Body of pancreas (tissue), 4 donors: ENCODE data around the gene DPPA4. TPM values are rescaled to one million over a fixed set of nuclear protein-coding genes. Genes with fewer than 3 reads are reported as not detected.

Experiments used
- ATAC-seq: fragments of 150-250 bp; one replicate; pipeline ENCODE4 v1.9.1; 2016
- DNase-seq, 4 donors: peaks; one replicate each; pipeline ENCODE4 v3.0.0-alpha.2; 2019
- H3K27ac ChIP-seq, 4 donors: fragments of 200-600 bp; sonication (generic); 1 replicate in 3 of 4; 2 replicates in 1 of 4; pipeline versions ENCODE4 v1.5.1 to v1.6.1; 2016 to 2019; ENCODE audit warnings: mild to moderate bottlenecking in 1 of 4, mixed read lengths in 1 of 4, moderate library complexity in 1 of 4
- H3K27me3 ChIP-seq, 2 donors: fragments of 200-600 bp; sonication (generic); one replicate each; pipeline ENCODE4 v1.6.0; 2016; ENCODE audit warnings: mild to moderate bottlenecking in 1 of 2
- H3K36me3 ChIP-seq, 2 donors: fragments of 200-600 bp; sonication (generic); replicated peaks in 1 of 2; 2 replicates each; pipeline ENCODE4 v1.5.1; 2016; ENCODE audit warnings: low read depth in 2 of 2; ENCODE audit not compliant: insufficient read depth in 1 of 2
- H3K4me1 ChIP-seq: fragments of 200-600 bp; sonication (generic); one replicate; pipeline ENCODE4 v1.6.0; 2016
- H3K4me3 ChIP-seq, 2 donors: fragments of 200-600 bp; sonication (generic); 1 replicate in 1 of 2; 2 replicates in 1 of 2; pipeline ENCODE4 v1.5.1; 2016 to 2019
- H3K9me3 ChIP-seq, 3 donors: fragments of 200-600 bp; sonication (generic); 1 replicate in 2 of 3; 2 replicates in 1 of 3; pipeline ENCODE4 v1.5.1; 2016
- POLR2A ChIP-seq, 3 donors: fragments of 450-650 bp; IDR thresholded peaks; one replicate each; pipeline ENCODE4 v1.6.1; 2016; ENCODE audit warnings: antibody characterized with exemption in 3 of 3, mild to moderate bottlenecking in 2 of 3
- WGBS, 2 donors: methylation state at CpG; one replicate each; pipeline ENCODE4 v1.1.5; 2017; 5-methylcytosine and 5-hydroxymethylcytosine counted together
- intact Hi-C: fragments of 100-400 bp; cut with DNase I; formaldehyde crosslinking; loops from one replicate; pipeline ENCODE4 v1.15.1; 2023
- small RNA-seq: library from RNA; depleted of rRNA; stranded (forward); fragments of <200 nt; gene quantifications from one replicate; pipeline ENCODE3, GENCODE V24; 2016
- total RNA-seq, 2 donors: library from RNA; depleted of rRNA; stranded (reverse); fragments of >200 nt; gene quantifications; one replicate each; pipeline ENCODE4 v1.1.0, GENCODE V29; 2016
- TF ChIP-seq, protein P1 (sequence below), 7 experiments: fragments of 450-650 bp in 4 of 7; fragments of 200-600 bp in 3 of 7; sonication (generic) in 3 of 7; IDR thresholded peaks; one replicate each; pipeline ENCODE4 v1.5.1; 2016 to 2019; ENCODE audit warnings: antibody characterized with exemption in 7 of 7

Gene DPPA4
- total RNA-seq, 2 donors from 2014 or later = not detected

DNA sequence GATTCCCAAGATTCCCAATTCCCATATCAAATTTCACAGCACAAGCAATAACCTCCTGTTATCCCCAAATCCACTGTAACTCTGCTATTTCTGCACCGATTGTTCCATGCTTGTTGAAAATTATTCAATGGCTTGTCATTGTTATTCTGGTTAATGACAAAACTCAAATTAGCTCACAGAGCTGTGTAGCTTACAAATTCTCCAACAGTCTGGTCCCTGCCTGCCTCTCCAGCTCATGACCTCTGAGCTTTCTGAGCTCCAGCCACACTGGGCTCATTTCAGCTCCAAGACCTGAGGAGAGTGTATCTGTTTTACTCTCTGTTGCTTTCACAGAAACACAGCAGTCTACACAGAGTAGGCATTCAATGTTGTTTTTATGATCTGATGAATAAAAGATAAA is 24.3 kb downstream of the DPPA4 start:
- WGBS, 2 donors = 44 to 50% methylated on average over 1 of the region's 1 CpG
- no peak for TF ChIP-seq POLR2A (IDR thresholded peaks at IDR 0.05)
- TF ChIP-seq, protein P1, sequence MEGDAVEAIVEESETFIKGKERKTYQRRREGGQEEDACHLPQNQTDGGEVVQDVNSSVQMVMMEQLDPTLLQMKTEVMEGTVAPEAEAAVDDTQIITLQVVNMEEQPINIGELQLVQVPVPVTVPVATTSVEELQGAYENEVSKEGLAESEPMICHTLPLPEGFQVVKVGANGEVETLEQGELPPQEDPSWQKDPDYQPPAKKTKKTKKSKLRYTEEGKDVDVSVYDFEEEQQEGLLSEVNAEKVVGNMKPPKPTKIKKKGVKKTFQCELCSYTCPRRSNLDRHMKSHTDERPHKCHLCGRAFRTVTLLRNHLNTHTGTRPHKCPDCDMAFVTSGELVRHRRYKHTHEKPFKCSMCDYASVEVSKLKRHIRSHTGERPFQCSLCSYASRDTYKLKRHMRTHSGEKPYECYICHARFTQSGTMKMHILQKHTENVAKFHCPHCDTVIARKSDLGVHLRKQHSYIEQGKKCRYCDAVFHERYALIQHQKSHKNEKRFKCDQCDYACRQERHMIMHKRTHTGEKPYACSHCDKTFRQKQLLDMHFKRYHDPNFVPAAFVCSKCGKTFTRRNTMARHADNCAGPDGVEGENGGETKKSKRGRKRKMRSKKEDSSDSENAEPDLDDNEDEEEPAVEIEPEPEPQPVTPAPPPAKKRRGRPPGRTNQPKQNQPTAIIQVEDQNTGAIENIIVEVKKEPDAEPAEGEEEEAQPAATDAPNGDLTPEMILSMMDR (IDR thresholded peaks at IDR 0.05) = no peak
- Histone ChIP-seq H3K36me3 (no peaks in the 10 kb centered on the region), H3K9me3 (no peaks in the 10 kb centered on the region), H3K4me1 (no peaks in the 10 kb centered on the region), H3K4me3 (no peak overlapping the region), H3K27ac (no peak overlapping the region), H3K27me3 (no peaks in the 10 kb centered on the region)
- DNase-seq = no peak
- intact Hi-C loops = no loop called here
- no peak for ATAC-seq

- no peak for DNase-seq
- no peaks in the 10 kb centered on the region for H3K9me3 ChIP-seq
- WGBS, 2 donors = 57 to 73% methylated on average over 2 of the region's 2 CpGs
- no peaks in the 10 kb centered on the region for H3K4me1 ChIP-seq
- H3K27me3 ChIP-seq = no peaks in the 10 kb centered on the region
- no peak for TF ChIP-seq POLR2A (IDR thresholded peaks at IDR 0.05)
- TF ChIP-seq, protein P1 (IDR thresholded peaks at IDR 0.05) = no peak
- no peak overlapping the region for H3K4me3 ChIP-seq
- H3K27ac ChIP-seq = no peak overlapping the region
- no peak for ATAC-seq
- intact Hi-C loops = no loop called here
- no peaks in the 10 kb centered on the region for H3K36me3 ChIP-seq
Measured at GRCh38 chr3:109297496-109297895, 39.9 kb downstream of the DPPA4 start.

DNA sequence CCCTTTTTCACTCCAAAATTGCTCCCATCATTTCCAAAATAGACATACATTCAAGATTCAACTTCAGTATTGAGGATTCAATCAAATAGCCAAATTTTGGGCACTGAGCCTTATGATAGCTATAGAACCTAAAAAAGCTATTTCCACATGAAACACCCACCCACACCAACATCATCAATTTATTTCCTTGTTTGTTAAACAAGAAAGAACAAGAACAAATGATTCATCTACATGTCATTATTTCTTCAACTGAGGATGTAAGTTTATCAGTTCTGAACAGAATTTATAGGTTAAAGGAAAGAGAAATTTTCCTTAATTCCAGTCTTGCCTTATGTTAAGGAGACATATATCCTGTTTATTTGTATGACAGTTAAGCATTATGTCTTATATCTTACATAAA is 53.3 kb downstream of the DPPA4 start:
- no peaks in the 10 kb centered on the region for H3K9me3 ChIP-seq
- intact Hi-C loops = no loop called here
- H3K27me3 ChIP-seq = no peaks in the 10 kb centered on the region
- no peak for DNase-seq
- H3K36me3 ChIP-seq = no peaks in the 10 kb centered on the region
- H3K4me1 ChIP-seq = no peaks in the 10 kb centered on the region
- no peak overlapping the region for H3K4me3 ChIP-seq
- no peak overlapping the region for H3K27ac ChIP-seq
- ATAC-seq = no peak
- TF ChIP-seq POLR2A (IDR thresholded peaks at IDR 0.05) = no peak
- TF ChIP-seq, protein P1 (IDR thresholded peaks at IDR 0.05) = no peak

DNA sequence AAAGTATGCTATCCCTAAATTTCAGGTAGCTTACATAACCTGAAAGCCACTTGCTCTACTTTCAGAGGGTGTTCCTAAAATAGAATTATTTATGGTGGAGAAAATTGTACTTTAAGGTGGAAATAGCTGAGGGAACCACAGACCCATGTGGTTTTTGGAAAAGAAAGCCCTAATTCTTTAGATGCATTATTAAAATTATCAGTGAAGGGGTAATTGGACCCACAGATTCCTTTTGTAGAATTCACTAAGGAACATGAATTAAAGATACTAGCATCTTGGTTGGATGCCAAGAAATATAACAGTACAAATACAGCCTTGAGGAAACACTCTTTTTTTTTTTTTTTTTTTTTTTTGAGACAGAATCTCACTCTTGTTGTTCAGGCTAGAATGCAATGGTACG is 58.8 kb downstream of the DPPA4 start:
- Histone ChIP-seq H3K4me1 (no peaks in the 10 kb centered on the region), H3K36me3 (no peaks in the 10 kb centered on the region), H3K27ac (no peak overlapping the region), H3K27me3 (no peaks in the 10 kb centered on the region), H3K9me3 (no peaks in the 10 kb centered on the region), H3K4me3 (no peak overlapping the region)
- DNase-seq (no peak), ATAC-seq (no peak)
- intact Hi-C loops = no loop called here
- 82 to 92% methylated on average over 1 of the region's 1 CpG for WGBS, 2 donors
- no peak for TF ChIP-seq POLR2A (IDR thresholded peaks at IDR 0.05)
- TF ChIP-seq, protein P1 (IDR thresholded peaks at IDR 0.05) = no peak

DNA sequence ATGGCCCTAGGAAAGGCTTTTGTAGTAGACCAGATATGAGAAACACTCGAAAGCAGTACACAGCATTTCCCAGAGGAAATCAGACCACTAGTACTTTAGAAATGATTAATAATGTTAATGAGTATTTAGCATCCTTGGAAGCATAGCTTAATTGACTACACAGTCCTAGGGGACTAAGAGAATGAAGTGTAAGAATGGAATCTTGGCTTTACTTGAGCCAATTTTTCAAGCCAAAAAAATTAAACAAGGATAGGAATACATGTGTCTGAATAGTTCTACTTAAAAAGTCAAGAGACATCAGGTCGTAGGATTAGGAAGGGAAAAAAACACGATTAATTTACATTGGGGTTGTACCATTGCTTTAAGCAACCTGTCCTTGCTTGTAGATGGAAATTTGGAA is 59.2 kb downstream of the DPPA4 start:
- TF ChIP-seq, protein P1 (IDR thresholded peaks at IDR 0.05) = no peak
- TF ChIP-seq POLR2A (IDR thresholded peaks at IDR 0.05) = no peak
- intact Hi-C loops = no loop called here
- H3K36me3 ChIP-seq = no peaks in the 10 kb centered on the region
- ATAC-seq (no peak), DNase-seq (no peak)
- WGBS, 2 donors = 30 to 43% methylated on average over 3 of the region's 3 CpGs
- no peaks in the 10 kb centered on the region for H3K27me3 ChIP-seq
- no peaks in the 10 kb centered on the region for H3K9me3 ChIP-seq
- H3K27ac ChIP-seq = no peak overlapping the region
- H3K4me1 ChIP-seq = no peaks in the 10 kb centered on the region
- no peak overlapping the region for H3K4me3 ChIP-seq

Small RNA genes within 50 kb of the gene (small RNA-seq; reads per million reads assigned to genes)
- gene AC124945.1 (not detected), gene RF00017 (not detected)

Other genes starting within 250 kb of the DPPA4 start
- gene MORC1, start 219.4 kb downstream of the DPPA4 start, total RNA-seq = not detected
- not detected for gene C3orf85, start 200.8 kb downstream of the DPPA4 start, total RNA-seq
- not detected for gene DPPA2, start 21.0 kb downstream of the DPPA4 start, total RNA-seq